Fibroblast of lung (primary cell): ENCODE measurements around the gene ERBB4. TPM values are rescaled to one million over a fixed set of nuclear protein-coding genes. Genes with fewer than 3 reads are reported as not detected.
A peak's percentile ranks its signal among the peaks of the same experiment; 100 is the strongest.

Experiments used
- DNase-seq, 2 donors: peaks; one replicate each; pipeline versions ENCODE4 v3.0.0 to v3.0.0-alpha.2; 2010; ENCODE audit warnings: low read depth in 2 of 2
- H2AFZ ChIP-seq: 2 replicates; pipeline ENCODE4 v1.5.1; 2012; ENCODE audit warnings: low read length, control low read depth, inconsistent platforms
- H3K27ac ChIP-seq: 2 replicates; pipeline ENCODE4 v1.5.1; 2011; ENCODE audit warnings: low read length, control low read depth; ENCODE audit not compliant: insufficient read depth
- H3K27me3 ChIP-seq: 2 replicates; pipeline ENCODE4 v1.5.1; 2011; ENCODE audit warnings: mild to moderate bottlenecking, low read length; ENCODE audit not compliant: control insufficient read depth, insufficient read depth
- H3K36me3 ChIP-seq: 2 replicates; pipeline ENCODE4 v1.5.1; 2011; ENCODE audit warnings: low read length; ENCODE audit not compliant: control insufficient read depth, insufficient read depth
- H3K4me1 ChIP-seq: 2 replicates; pipeline ENCODE4 v1.5.1; 2011; ENCODE audit warnings: low read length; ENCODE audit not compliant: control insufficient read depth, insufficient read depth; ENCODE audit errors: extremely low read depth
- H3K4me2 ChIP-seq: 2 replicates; pipeline ENCODE4 v1.5.1; 2011; ENCODE audit warnings: low read length, control low read depth; ENCODE audit not compliant: insufficient read depth; ENCODE audit errors: extremely low read depth
- H3K4me3 ChIP-seq, 4 experiments: fragments of 200-600 bp in 1 of 4; sonication (generic) in 1 of 4; replicated peaks in 1 of 4; 2 replicates each; pipeline ENCODE4 v1.5.1; 2011 to 2016; ENCODE audit warnings: low read length in 4 of 4, low read depth in 3 of 4, mild to moderate bottlenecking in 3 of 4, control low read depth in 2 of 4, inconsistent platforms in 1 of 4, mixed read lengths in 1 of 4; ENCODE audit not compliant: insufficient read depth in 1 of 4; ENCODE audit errors: control extremely low read depth in 1 of 4
- H3K79me2 ChIP-seq: 2 replicates; pipeline ENCODE4 v1.5.1; 2012; ENCODE audit warnings: mild to moderate bottlenecking, low read length, inconsistent platforms; ENCODE audit not compliant: control insufficient read depth, insufficient read depth
- H3K9ac ChIP-seq: 2 replicates; pipeline ENCODE4 v1.5.1; 2011; ENCODE audit warnings: mild to moderate bottlenecking, low read length, control low read depth; ENCODE audit not compliant: insufficient read depth
- H3K9me3 ChIP-seq: 2 replicates; pipeline ENCODE4 v1.5.1; 2012; ENCODE audit warnings: low read depth, low read length; ENCODE audit not compliant: control insufficient read depth, insufficient read depth
- H4K20me1 ChIP-seq: 2 replicates; pipeline ENCODE4 v1.5.1; 2011; ENCODE audit warnings: low read length; ENCODE audit not compliant: control insufficient read depth, insufficient read depth; ENCODE audit errors: extremely low read depth
- EZH2 ChIP-seq: IDR thresholded peaks from 2 replicates; pipeline ENCODE4 v1.5.1; 2012; ENCODE audit warnings: low read length, control low read depth, mild to moderate bottlenecking; ENCODE audit errors: missing control alignments
- polyA plus RNA-seq, 2 donors: library from polyadenylated mRNA; depleted of rRNA in 1 of 2; stranded (reverse) in 1 of 2; unstranded in 1 of 2; fragments of >200 nt; gene quantifications; 2 replicates each; pipeline ENCODE4 v1.2.1, GENCODE V29; 2011 to 2012; ENCODE audit warnings: missing spikeins in 1 of 2
- total RNA-seq: library from RNA; depleted of rRNA; stranded (reverse); fragments of >200 nt; gene quantifications from 2 replicates; pipeline ENCODE4 v1.2.1, GENCODE V29; 2014
- TF ChIP-seq, protein P1 (sequence below), 2 donors: IDR thresholded peaks in 1 of 2; conservative IDR thresholded peaks in 1 of 2; 1 replicate in 1 of 2; 2 replicates in 1 of 2; pipeline ENCODE4 v1.5.1; 2011 to 2012; ENCODE audit warnings: low read length in 2 of 2, control low read depth in 1 of 2, inconsistent platforms in 1 of 2, low read depth in 1 of 2, mild to moderate bottlenecking in 1 of 2

The ERBB4 gene
- total and polyA plus RNA-seq, 2 donors (not counting 1 experiment from before 2014, with no cell fraction given): 0.08 to 0.17 TPM

DNA sequence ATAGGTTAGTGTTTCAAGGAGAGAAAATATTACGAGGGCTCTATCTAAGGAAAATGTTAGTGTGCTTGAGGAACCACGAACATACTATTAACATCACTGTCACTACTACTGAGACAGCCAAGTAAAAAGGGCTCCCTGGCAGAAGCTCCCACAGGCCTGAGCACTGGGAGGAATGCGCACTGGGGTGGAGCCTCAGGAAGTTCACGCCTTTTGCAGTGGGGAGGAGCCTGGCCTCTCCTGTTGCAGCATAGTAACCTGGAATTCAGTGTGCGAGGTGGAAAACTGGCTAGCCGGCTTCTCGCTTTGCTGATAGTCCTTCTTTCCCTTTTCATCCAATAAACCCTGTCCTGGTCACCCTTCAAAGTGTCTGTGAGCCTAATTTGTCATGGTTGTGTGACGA is 250.3 kb downstream of the ERBB4 start:
- H3K4me1 ChIP-seq: no peaks in the 10 kb centered on the region
- H4K20me1 ChIP-seq: no peaks in the 10 kb centered on the region
- DNase-seq: no peak
- H3K27ac ChIP-seq: no peak overlapping the region
- H3K9ac ChIP-seq: no peak overlapping the region
- H3K9me3 ChIP-seq: no peaks in the 10 kb centered on the region
- no peaks in the 10 kb centered on the region for H3K27me3 ChIP-seq
- TF ChIP-seq, protein P1, sequence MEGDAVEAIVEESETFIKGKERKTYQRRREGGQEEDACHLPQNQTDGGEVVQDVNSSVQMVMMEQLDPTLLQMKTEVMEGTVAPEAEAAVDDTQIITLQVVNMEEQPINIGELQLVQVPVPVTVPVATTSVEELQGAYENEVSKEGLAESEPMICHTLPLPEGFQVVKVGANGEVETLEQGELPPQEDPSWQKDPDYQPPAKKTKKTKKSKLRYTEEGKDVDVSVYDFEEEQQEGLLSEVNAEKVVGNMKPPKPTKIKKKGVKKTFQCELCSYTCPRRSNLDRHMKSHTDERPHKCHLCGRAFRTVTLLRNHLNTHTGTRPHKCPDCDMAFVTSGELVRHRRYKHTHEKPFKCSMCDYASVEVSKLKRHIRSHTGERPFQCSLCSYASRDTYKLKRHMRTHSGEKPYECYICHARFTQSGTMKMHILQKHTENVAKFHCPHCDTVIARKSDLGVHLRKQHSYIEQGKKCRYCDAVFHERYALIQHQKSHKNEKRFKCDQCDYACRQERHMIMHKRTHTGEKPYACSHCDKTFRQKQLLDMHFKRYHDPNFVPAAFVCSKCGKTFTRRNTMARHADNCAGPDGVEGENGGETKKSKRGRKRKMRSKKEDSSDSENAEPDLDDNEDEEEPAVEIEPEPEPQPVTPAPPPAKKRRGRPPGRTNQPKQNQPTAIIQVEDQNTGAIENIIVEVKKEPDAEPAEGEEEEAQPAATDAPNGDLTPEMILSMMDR (conservative IDR thresholded peaks at IDR 0.05 in 1 of 2, IDR thresholded peaks at IDR 0.05 in 1 of 2; ENCODE audit: low read depth in 1 of 2, low read length in 2 of 2): no peak
- no peak for TF ChIP-seq EZH2
- no peaks in the 10 kb centered on the region for H3K79me2 ChIP-seq
- H2AFZ ChIP-seq: no peak overlapping the region
- no peak overlapping the region for H3K4me2 ChIP-seq
- H3K4me3 ChIP-seq: no peak overlapping the region
- H3K36me3 ChIP-seq: no peaks in the 10 kb centered on the region

DNA sequence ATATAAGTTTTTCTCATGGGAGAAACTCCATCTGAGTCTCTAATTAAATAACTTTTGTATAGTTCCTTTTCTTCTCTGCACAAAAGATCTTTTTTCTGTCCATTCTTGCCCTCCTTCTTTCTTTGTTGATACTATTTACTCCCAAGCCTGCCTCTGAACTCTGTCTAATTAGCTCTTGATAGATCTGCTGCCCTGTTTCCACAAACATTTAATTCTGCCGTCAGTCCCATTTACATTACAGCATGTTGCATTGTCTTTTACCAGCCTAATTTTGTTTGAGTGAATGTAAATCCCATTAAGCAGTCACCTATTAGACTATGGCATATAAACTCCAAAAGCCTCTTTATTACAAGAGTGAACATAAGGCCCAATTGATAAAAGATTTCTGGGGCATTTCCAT is 254.4 kb downstream of the ERBB4 start:
- no peak overlapping the region for H2AFZ ChIP-seq
- no peaks in the 10 kb centered on the region for H3K27me3 ChIP-seq
- no peaks in the 10 kb centered on the region for H3K79me2 ChIP-seq
- no peaks in the 10 kb centered on the region for H3K9me3 ChIP-seq
- no peaks in the 10 kb centered on the region for H3K36me3 ChIP-seq
- H3K4me3 ChIP-seq: no peak overlapping the region
- no peaks in the 10 kb centered on the region for H3K4me1 ChIP-seq
- H4K20me1 ChIP-seq: no peaks in the 10 kb centered on the region
- no peak for DNase-seq
- no peak overlapping the region for H3K27ac ChIP-seq
- no peak overlapping the region for H3K9ac ChIP-seq
- H3K4me2 ChIP-seq: no peak overlapping the region
- TF ChIP-seq, protein P1 (conservative IDR thresholded peaks at IDR 0.05 in 1 of 2, IDR thresholded peaks at IDR 0.05 in 1 of 2; ENCODE audit: low read depth in 1 of 2, low read length in 2 of 2): no peak
- no peak for TF ChIP-seq EZH2

DNA sequence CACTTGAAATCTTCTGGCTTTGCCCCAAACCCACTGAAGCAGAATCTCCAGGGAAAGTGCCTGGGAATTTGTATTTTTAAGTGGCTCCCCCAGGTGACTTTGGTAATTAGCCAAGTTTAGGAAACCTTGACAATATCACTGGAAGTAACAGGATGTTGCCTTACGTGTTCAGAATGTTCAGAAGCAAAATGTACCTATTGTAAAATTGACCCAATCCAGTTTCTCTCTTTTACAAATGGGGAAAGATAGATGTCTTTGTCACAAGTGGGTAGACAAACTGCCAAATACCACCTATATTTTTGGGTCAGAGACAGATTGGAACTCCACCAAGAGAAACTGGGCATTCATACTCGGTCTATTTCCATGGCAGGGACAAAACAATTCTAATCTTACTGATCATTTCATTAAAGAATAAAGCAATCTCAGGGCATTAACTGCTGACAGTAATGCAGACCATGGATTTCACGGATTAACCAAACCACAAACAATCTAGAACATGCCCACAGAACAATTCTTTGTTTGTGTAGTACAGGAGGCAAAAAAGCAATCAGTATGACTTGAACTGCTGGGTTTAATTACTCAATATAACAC is 255.8 kb downstream of the ERBB4 start:
- Histone ChIP-seq H3K36me3 (no peaks in the 10 kb centered on the region), H3K27ac (no peak overlapping the region), H3K27me3 (no peaks in the 10 kb centered on the region), H2AFZ (no peak overlapping the region), H3K9me3 (no peaks in the 10 kb centered on the region), H4K20me1 (no peaks in the 10 kb centered on the region), H3K79me2 (no peaks in the 10 kb centered on the region), H3K4me2 (no peak overlapping the region), H3K9ac (no peak overlapping the region), H3K4me1 (no peaks in the 10 kb centered on the region), H3K4me3 (no peak overlapping the region)
- DNase-seq: peak in 1 of 2 donors; percentile 16
- no peak for TF ChIP-seq EZH2
- TF ChIP-seq, protein P1 (conservative IDR thresholded peaks at IDR 0.05 in 1 of 2, IDR thresholded peaks at IDR 0.05 in 1 of 2; ENCODE audit: low read depth in 1 of 2, low read length in 2 of 2): no peak
